ENCODE data around the gene DLL1.
"Not testable (repeated sequence)": the region's sequence is repeated elsewhere in the genome, so short reads cannot be mapped to it uniquely, and the experiment has no call there.

DLL1 gene

DNA sequence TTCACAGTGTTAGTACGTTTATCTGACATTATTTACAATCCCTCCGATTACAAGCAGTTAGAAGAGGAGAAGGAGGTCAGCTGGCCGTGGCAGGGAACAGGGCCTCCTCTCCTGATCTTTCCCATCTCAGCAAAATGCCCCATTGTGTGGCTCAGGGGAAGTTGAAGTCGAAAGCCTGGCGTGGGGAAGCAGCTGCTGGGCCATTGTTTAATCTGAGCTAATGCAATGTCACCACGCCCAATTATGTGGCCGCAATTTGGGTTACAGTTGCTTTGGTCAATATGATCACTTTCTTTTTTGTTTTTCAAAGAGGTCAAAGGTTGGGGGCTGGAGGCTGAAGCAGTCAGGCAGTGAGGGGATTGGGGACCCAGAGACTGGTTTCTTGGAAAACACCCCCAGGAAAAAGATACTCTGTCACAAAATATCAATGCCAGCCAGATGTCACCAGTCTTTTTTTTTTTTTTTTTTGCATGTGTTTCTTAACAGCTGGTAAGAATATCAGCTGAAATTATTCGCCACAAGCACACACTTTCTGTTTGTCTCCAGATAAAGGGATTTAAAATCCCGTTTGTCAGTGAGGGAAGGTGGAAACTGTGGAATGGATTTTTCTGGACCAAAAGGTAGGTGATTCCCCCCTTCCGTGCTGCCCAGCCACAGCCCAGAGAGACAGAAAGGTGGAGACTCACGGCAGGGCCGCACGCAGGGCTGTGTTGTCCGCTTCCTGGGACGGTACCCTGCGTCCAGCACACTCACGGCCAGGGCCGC lies 24.6 kb downstream of the DLL1 start:
- no peak for DNase-seq

DNA sequence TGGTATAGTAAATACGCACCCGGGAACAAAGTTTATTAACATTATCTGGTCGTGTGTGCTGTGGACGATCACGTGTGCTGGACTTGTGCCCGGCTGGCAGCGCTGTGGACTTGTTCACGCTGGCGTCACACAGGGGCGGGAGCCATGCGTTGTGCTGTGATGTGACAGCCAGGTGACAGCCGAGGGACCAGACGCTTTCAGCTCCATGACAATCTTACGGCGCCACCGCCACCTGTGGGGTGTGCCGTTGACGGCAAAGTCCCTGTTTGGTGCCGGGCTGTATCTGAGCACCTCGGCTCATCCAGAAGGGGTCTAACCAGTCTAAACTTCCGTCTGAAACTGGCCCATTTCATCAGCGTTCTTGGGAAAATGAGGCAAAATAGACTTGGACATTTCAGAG lies 25.2 kb downstream of the DLL1 start:
- DNase-seq: no peak

DNA sequence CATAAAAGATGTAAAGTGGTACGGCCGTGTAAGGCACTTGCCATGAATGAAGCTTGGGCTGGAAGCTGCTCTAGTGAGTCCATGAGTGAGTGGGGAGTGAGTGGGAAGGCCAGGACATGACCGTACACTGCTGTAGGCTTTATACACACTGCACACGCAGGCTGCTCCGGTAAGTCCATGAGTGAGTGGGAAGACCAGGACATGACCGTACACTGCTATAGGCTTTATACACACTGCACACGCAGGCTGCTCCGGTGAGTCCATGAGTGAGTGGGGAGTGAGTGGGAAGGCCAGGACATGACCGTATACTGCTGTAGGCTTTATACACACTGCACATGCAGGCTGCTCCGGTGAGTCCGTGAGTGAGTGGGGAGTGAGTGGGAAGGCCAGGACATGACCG lies 26.2 kb downstream of the DLL1 start:
- not testable (repeated sequence) for DNase-seq

DNA sequence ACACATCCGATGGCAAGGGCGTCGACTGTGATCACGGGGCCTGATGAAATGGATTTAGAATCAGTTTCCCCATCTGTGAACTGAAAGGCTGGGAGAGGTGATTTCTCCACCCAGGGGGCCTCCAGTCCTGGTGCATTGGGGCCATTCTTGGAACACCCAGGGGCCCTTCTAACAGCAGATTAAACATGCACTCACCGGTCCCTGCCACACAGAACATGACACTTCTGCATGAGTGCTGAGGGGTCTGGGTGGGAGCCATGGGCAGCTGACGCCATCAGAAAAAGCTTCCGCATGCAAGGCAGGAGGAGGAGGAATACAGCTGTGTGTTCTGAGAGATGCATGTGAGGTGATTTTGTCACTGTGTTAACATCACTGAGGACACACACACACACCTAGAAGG lies 26.8 kb downstream of the DLL1 start:
- no peak for DNase-seq

DNA sequence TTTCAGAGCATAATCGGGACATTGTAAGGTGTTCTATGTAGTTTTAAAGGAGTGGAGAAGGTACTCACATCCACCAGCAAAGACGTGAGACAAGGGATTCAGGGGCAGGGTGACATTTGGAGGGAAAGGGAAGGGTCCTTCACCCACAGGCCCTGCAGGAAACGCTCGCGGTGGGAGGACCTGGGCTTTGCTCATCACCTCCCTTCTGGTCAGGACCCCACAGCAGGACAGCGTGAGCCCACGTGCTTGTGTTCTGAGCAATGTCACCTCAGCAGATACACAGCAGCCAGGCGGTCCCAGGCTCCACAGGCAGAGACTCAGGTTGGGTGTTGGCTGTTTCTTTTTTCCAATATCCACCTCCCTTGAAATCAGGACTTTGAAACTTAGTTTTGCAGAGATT lies 27.5 kb downstream of the DLL1 start:
- DNase-seq: no peak

DNA sequence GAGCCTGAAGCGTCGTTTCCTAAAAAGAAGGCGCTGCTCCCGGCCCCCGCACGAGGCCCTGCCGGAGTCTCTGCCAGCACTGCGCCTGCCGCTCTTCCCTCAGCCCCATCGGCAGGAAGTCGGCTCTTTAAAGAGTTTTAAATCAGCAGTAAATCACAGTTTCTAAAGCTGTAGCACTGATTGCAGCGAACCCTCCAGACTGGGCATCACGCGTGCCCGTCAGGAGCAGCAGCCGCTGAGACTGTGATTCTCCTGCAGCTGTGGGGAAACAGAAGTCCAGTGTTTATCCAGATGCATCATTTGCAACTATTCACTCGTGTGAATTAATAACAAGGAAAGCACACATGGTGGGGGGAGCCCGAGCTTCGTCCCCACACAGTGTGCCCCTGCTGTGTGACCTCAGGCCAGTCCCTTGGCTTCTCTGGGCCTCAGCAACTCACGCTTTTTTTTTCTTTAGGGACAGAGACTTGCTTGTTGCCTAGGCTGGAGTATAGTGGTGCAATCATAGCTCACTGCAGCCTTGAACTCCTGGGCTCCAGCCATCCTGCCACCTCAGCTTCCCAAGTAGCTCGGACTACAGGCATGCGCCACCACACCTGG lies 28.3 kb downstream of the DLL1 start:
- DNase-seq: no peak

DNA sequence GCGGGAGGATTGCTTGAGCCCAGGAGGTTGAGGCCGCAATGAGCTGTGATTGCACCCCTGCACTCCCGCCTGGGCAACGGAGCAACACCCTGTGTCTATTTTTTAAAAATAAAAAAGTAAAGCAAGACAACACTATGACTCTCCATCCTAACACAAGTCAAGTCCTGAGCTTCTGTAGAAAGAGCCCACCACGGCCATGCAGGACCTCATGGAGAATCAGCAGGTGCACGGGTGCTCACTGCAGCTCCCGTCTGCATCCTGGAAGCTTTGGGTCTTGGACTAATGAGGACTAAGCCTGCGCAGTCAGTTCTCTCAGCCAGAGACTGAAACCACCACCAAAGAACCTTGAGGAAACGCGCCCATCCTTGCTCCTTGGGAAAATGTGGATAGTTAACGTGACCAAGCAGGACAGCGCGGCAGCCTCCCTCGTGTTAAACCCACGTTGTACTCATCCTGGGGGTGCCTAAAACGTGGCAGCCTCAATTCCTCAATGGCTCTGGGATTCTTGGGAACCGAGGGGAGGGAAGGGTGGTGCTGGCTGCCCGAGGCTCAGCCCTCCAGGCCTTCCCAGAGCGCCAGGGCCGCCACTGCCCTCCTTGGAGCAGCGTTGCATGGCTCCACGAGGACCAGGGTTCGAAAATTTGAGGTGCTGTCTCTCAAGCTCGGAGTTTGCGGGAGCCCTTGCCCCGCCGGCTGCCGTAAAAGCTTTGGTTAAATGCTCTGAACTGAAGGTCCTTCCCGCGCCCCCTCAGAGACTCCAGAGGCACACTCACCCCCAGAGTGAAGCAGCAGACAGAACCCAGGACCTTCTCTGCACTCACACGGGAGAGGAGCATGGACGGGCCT lies 29.0 kb downstream of the DLL1 start:
- no peak for DNase-seq

DNA sequence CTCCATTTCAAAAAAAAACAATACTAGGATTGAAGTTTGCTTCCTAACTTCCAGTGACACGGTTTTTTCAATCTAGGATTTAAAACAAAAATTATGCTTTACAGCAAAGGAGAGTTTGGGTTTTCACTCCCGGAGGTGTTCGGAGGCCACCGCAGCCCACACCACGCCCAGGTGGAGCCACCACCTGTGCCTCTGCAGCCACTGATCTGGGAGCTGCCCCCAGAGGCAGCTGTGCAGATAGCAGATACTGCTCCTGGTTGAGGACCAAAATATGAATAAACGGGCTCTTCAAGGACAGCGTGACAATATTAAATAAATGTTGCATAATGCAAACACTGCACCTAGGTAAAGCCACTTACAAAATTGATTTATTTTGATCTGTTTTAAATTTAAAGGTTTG lies 30.2 kb downstream of the DLL1 start:
- no peak for DNase-seq

DNA sequence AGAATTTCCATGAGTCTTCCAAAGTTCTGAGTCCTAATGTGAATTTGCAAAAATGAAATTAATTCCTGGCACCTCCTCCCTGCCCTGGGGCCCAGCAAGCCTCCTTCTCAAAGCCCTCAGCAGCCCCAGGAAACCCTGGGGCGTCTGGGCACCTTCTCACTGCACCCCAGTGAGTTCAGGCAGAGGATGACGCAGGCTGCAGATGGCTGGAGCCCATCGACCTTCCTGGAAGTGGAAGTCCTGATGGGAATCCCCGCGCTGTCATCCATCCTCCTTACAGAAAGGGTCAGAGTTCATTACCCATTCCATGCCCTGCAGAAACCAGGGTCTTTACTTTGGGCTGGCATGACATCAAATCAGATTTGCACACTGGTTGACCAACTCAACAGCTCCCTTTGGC lies 31.6 kb downstream of the DLL1 start:
- no peak for DNase-seq

DNA sequence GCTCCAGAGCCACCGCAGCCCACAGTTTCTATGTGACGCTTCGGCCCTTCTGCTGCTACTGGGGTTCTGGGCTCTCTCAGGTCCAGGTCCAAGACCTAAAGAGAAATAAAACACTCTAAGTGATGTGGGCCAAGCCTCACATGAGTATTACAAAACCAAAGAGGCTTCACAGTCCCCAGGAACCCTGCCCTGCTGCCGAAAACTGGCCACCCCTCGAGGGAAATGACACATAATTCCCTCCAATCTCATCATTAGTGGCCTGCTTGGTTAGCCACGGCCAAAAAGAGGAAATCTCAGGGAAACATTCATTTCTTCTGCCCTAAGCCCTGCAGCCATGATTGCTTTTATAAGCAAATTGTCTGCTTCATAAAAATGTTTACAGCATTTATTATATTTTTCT lies 32.5 kb downstream of the DLL1 start:
- no peak for DNase-seq

DNA sequence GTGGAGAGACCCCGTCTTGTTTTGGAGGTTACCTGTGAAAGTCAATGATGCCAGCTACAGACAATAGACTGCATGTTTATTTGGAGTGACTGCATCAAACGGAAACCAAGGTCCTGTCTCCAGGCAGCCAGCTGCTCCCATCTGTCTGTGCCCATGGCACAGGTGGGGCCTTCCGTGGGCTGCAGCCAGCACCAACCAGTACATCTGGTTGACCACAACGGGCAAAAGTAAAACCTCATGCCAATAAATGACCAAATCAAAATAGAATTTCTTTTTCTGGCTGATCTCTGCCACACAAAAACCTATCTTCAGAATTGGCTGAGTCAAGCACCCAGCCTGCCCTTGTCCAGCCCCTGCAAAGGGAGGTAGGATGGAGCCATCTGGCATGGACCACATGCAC lies 33.5 kb downstream of the DLL1 start:
- DNase-seq: no peak

DNA sequence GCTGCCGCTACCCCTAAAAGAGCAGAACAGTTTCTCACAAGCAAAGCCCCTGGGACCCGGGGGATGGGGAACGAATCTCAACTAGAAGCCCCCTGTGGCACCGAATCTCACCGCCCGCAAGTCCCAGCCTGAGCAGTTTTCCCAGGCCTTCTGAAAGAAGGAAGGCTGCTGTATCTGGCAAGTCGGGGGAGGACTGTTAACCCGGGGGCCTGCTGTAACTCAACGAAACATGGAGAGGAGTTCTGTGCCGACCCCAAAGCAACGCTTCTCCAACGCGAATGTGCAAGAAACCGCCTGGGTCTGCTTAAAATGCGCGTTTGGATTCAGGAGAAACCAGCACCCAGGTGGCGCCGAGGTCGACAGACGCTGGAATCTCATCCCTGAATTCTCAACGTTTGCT lies 34.2 kb downstream of the DLL1 start:
- no peak for DNase-seq

DNA sequence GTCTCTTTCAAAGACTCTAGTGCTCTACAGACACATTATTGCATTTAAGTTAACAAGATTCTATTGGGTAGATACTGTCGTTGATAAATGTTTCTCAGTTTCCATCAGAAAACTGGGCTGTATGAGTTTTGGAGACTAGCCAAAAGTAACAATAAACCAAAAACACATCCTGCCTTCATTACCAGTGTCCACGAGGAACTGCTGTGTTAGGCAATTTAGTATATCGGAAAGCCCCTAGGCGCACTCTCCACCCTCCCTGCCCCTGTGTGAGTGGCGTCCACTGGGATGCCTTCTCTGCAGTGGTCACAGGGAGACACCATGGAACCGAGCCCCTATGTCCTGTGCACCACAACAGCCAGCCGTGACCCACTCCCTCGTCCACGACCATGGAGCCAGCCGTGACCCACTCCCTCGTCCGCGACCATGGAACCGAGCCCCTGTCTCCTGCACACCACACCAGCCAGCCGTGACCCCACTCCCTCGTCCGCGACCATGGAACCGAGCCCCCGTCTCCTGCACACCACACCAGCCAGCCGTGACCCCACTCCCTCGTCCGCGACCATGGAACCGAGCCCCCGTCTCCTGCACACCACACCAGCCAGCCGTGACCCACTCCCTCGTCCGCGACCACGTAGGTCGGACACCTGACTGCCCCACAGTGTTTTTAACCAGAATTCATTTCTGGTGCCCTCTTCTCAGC lies 35.3 kb downstream of the DLL1 start:
- DNase-seq: no peak

DNA sequence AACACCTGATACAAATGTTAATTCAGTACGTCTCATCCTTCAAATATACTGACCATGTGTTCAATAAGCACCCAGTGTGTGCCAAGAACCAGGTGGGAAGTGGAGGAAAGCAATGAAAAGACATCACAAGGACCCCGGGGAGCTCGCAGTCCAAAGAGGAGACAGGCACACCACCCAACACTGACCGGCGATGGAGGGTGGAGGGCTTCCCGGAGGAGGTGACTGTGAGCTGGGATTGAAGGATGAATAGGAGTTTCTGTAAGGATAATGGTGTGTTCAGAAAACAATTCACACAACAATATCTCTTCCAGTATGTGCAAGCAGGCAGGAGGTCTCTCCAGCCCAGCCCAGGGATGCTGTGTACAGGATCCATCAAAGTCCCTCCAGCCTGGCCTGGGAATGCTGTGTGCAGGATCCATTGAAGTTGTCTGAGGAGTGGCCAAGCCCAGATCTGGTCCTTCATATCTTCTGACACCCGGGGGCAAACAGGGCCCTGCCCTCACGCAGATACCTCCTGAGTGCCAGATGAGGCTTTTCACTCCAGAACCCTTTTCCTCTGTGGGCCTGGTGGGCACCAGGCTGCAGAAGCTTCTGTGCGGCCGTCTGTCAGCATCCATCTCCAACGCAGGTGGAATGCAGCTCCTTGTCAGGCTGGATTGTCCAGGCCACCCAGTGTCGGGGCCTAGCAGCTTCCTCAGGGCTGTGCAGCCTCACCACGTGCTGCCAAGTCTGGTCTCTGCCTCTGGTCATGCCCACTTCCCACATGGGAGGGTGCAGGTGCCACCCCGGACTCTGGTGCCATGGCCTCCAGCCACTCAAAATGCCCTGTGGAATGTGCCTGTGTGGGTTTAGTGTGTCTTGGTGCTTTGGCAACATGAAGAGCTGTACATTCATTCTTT lies 36.3 kb downstream of the DLL1 start:
- DNase-seq: no peak

DNA sequence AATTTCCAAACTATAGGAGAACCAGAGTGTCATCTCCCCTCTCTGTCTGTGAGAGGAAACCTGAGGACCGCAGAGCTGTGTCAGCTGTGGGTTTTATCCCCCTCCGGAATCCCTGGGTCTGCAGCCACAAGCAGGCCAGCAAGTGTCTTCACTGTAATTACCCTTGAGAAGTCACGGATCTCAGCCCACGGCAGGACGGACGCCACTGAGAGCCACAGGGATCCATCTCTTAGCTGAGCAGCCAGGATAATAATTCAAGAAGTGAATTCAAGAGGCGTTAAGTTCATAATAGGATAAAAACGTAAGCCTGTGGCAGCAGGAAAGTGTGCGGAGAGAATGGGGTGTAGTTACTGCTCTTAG lies 37.0 kb downstream of the DLL1 start:
- no peak for DNase-seq

DNA sequence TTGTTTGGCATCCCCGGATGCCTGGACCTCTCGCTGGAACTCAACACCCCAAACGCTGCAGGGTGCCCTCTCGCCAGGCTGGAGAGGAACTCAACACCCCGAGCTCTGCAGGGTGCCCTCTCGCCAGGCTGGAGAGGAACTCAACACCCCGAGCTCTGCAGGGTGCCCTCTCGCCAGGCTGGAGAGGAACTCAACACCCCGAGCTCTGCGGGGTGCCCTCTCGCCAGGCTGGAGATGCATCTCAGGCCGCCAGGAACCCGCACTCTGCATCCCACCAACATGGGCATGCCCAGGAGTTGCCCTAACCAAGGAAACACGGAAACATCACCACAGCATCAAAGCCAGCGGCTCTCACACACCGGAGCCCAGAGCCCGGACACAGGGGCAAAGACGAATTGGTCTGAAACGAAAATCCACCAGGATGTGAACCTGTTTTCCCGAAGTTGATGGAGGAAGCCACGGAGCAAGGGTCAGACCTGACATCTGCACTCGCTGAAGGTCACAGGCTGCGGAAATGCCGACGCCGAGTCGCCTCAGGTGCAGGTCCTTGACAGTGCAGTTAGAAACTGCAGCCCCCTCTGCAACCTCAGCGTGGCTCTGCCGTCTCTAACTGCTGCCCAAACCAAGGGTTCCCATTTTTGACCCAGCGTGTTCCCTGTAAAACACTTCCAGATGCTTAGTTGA lies 37.5 kb downstream of the DLL1 start:
- no peak for DNase-seq

DNA sequence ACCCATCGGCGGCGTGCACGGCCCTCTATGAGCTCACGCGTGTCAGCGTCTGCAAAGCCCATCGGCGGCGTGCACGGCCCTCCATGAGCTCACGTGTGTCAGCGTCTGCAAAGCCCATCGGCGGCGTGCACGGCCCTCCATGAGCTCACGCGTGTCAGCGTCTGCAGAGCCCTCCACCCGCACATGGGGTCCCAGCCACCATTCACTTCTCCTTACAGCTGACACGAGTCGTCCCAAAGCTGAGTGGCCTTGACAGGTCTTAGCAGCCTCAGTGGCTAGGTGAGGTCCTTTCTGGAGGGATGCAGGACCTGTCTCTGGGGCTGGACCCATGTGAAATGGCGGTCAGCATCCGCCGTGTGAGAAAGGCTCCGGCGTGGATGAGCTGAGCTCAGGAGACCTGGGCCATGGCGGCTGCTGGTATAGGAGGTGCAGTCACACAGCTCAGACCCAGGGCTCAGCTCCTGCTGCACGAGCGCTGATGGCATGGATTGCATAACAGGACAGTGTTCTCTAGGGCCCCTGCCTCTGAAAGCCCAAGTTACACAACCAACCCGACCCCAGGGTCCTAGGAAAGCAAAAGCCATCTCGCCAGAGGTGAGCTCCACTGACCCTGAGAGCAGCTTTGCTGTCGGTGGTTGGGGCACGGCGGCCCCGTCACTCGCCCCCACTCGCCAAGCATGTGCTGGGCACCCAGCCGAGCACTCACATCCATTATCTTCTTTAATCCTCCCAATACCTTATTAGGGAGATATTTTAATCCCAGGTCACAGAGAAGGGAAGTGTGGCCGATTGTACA lies 38.9 kb downstream of the DLL1 start:
- no peak for DNase-seq

DNA sequence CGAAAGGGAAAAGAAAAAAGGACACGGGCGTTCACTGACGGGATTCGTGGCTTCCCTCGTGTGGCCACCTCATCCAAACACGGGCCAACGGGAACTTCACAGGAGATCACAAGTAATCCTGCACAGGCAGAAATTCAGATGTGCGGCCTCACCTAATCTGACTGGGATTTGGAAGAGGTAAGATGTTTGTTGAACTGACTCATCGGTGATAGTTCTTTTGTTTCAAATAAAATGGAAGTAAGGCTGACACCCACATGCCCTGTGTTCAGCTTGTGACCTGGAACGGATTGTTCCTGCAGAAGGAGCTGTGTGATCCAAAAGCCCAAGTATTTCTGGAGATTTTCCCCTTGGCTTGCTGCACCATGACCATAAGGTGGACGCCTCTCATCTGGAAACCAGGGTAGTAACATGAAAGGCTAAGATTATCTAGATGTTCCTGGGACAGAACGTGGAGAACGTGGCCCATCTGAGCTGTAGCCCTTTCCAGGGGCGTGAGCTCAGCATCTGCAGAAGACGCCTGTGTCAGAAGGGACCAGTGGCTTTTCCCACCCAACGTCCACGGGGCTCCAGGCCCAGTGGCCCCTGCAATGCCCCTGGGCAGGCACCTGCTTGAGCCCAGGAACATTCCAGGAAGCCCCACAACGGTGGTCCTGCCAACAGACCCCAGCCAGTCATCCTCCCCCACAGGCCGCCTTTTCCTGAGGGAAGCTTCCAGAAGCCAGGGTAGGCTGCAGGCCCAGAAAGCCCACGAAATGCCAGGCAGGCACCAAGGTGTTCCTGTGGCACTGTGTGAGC lies 39.7 kb downstream of the DLL1 start:
- DNase-seq: no peak

DNA sequence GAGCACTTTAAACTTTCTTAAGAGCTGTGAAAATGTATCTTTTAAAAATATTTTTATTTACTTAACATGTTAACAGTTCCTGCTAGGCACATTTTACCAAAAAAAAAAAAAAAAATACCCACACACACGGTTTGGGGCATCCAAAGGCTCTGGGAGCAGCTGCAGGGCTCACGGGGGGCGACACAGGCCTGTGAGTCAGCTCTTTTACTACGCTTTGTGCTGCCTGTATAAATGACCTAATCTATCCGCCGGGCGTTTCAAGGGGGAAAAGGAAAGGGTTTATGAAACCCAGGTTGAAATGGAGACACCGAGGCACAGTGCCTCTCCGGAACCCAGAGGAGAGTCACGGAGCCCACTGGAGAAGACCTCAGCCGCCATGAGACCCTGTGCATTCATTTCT lies 40.4 kb downstream of the DLL1 start:
- no peak for DNase-seq

DNA sequence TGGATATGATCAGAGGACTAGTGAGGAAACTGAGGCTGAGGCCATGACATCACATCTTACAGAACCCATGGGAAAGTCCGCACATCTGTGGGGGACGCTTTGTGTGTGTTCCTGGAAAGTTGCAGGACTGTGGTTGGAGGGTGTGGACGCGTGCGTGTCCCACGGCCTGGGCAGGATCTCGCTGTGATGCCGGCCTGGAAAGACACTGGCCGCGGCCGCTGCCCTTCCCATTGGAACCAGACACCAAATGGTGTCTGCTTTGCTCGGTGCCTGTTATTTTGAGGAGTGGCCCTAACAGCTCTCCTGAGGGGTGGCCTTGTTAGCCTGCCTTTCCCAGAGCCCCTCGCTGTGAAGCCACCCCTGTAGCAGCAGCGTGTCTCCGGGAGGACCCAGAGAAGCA lies 41.1 kb downstream of the DLL1 start:
- DNase-seq: no peak

Measured in CD4-positive, alpha-beta T cell treated with Interleukin-12 subunit alpha and Interleukin-12 subunit beta, for 1 hour (primary cell).